ENCODE data around the gene AP2A2.

DNA sequence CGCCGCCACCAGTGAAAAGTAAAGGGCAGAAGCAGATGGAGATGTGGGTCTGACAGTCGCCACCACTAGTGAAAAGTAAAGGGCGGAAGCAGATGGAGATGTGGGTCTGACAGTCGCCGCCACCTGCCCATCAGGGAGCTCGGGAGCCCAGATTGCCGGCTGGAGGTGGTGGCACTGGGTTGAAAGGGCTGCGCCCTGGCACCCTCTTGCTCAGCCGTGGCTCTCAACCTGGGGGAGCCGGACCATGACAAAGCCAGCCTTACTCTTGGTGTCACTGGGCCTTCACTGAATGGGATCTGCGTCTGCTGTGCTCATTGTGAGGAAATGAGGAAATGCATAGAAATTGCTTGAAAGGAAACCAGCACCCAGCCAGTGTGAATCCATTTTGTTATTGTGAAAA is 36.3 kb downstream of the AP2A2 start:
- TF ChIP-seq, protein P1, sequence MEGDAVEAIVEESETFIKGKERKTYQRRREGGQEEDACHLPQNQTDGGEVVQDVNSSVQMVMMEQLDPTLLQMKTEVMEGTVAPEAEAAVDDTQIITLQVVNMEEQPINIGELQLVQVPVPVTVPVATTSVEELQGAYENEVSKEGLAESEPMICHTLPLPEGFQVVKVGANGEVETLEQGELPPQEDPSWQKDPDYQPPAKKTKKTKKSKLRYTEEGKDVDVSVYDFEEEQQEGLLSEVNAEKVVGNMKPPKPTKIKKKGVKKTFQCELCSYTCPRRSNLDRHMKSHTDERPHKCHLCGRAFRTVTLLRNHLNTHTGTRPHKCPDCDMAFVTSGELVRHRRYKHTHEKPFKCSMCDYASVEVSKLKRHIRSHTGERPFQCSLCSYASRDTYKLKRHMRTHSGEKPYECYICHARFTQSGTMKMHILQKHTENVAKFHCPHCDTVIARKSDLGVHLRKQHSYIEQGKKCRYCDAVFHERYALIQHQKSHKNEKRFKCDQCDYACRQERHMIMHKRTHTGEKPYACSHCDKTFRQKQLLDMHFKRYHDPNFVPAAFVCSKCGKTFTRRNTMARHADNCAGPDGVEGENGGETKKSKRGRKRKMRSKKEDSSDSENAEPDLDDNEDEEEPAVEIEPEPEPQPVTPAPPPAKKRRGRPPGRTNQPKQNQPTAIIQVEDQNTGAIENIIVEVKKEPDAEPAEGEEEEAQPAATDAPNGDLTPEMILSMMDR (IDR thresholded peaks at IDR 0.05 in 8 of 11, conservative IDR thresholded peaks at IDR 0.05 in 3 of 11) = no peak
- no peak for TF ChIP-seq POLR2A (IDR thresholded peaks at IDR 0.05)
